Measurements from ENCODE around the gene APP.

APP gene

GRCh38 chr21:26067836-26068594 lies 102.6 kb downstream of the APP start:
- no peak overlapping the region for H3K4me3 Mint-ChIP-seq
- H3K27ac Mint-ChIP-seq: no peak overlapping the region
- CTCF ChIA-PET: interaction anchor here (0.7 kb wide), 1 partner anchor 171 kb away, joined by 3 read pairs; no protein-coding TSS in a partner anchor
- peaks cover 41% of the 10 kb centered on the region for H3K4me1 Mint-ChIP-seq
- H3K9me3 Mint-ChIP-seq: no peaks in the 10 kb centered on the region
- H3K27me3 Mint-ChIP-seq: no peaks in the 10 kb centered on the region
- no peak for DNase-seq
- no peaks in the 10 kb centered on the region for H3K36me3 Mint-ChIP-seq

DNA sequence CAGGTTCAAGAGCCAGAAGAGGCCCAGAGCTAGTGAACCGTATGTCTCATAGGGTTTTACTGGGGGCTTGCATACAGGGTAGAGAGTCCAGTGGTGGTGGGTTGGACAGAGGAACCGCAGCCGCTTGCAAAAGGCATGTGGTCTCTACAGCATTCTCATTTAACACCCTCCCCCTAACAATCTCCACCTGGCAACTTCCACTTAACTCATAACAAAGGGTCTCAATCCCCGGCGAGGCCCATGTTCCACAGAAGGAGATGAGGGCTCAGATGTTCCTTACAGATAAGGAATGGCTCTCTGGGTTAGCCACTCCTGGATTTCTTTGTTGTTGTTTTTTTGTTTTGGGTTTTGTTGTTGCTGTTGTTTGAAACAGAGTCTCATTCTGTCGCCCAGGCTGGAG lies 106.1 kb downstream of the APP start:
- Mint-ChIP-seq H3K27me3 (no peaks in the 10 kb centered on the region), H3K4me3 (no peak overlapping the region), H3K36me3 (no peaks in the 10 kb centered on the region), H3K4me1 (peaks cover 17% of the 10 kb centered on the region), H3K27ac (no peak overlapping the region), H3K9me3 (no peaks in the 10 kb centered on the region)
- CTCF ChIA-PET: no interaction called here
- no peak for DNase-seq

GRCh38 chr21:26061437-26061836 lies 109.1 kb downstream of the APP start:
- DNase-seq: no peak
- Mint-ChIP-seq H3K27me3 (no peaks in the 10 kb centered on the region), H3K4me1 (no peaks in the 10 kb centered on the region), H3K4me3 (no peak overlapping the region), H3K9me3 (no peaks in the 10 kb centered on the region), H3K36me3 (no peaks in the 10 kb centered on the region), H3K27ac (no peak overlapping the region)
- CTCF ChIA-PET: no interaction called here

GRCh38 chr21:26060335-26061115 lies 110.0 kb downstream of the APP start:
- no peaks in the 10 kb centered on the region for H3K27me3 Mint-ChIP-seq
- no peak overlapping the region for H3K27ac Mint-ChIP-seq
- DNase-seq: no peak
- no peaks in the 10 kb centered on the region for H3K4me1 Mint-ChIP-seq
- H3K9me3 Mint-ChIP-seq: no peaks in the 10 kb centered on the region
- CTCF ChIA-PET: no interaction called here
- no peaks in the 10 kb centered on the region for H3K36me3 Mint-ChIP-seq
- H3K4me3 Mint-ChIP-seq: no peak overlapping the region

- no peak for DNase-seq
- H3K27me3 Mint-ChIP-seq: no peaks in the 10 kb centered on the region
- no peak overlapping the region for H3K27ac Mint-ChIP-seq
- no peaks in the 10 kb centered on the region for H3K36me3 Mint-ChIP-seq
- H3K9me3 Mint-ChIP-seq: no peaks in the 10 kb centered on the region
- CTCF ChIA-PET: no interaction called here
- no peaks in the 10 kb centered on the region for H3K4me1 Mint-ChIP-seq
- no peak overlapping the region for H3K4me3 Mint-ChIP-seq
Measured at GRCh38 chr21:26057477-26058170, 112.9 kb downstream of the APP start.

DNA sequence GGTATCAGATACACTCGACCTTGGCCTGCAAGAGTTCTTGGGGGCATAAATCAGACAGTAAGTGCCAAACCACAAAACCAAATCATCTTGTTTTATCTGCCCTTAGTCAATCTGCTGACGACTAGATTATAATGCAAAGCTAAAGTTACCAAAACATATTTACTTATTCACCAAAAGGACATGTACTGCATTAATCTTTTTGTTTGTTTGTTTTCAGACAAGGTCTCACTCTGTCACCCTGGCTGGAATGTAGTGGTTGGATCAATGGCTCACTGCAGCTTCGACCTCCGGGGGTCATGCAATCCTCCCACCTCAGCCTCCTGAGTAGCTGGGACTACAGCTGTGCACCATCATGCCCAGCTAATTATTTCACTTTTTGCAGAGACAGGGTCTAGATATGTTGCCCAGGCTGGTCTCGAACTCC lies 114.7 kb downstream of the APP start:
- Mint-ChIP-seq H3K4me1 (no peaks in the 10 kb centered on the region), H3K27ac (no peak overlapping the region), H3K9me3 (no peaks in the 10 kb centered on the region), H3K36me3 (no peaks in the 10 kb centered on the region), H3K27me3 (no peaks in the 10 kb centered on the region), H3K4me3 (no peak overlapping the region)
- CTCF ChIA-PET: no interaction called here
- no peak for DNase-seq

GRCh38 chr21:26055010-26055409 lies 115.6 kb downstream of the APP start:
- no peaks in the 10 kb centered on the region for H3K9me3 Mint-ChIP-seq
- H3K4me3 Mint-ChIP-seq: no peak overlapping the region
- no peak for DNase-seq
- no peak overlapping the region for H3K27ac Mint-ChIP-seq
- CTCF ChIA-PET: no interaction called here
- H3K36me3 Mint-ChIP-seq: peaks cover 1% of the 10 kb centered on the region
- no peaks in the 10 kb centered on the region for H3K4me1 Mint-ChIP-seq
- H3K27me3 Mint-ChIP-seq: no peaks in the 10 kb centered on the region

DNA sequence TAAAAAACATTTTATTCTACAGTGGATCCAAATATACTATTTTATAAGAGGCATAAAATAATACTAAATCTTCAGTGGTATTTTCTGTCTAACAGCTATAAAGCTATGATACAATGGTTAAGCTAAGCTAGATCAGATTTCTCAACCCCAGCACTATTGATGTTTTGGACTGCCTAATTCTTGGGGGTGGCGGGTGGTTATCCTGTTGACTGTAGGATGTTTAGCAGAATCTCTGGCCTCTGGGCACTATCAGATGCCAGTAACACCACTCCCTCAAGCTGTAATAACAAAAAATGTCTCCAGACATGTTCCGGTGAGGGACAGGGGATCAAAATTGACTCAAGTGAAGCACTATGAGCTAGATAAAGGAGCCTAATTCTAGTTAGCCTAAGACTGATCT lies 118.5 kb downstream of the APP start:
- CTCF ChIA-PET: interaction anchor here (1.4 kb wide), 1 partner anchor 11 kb away, joined by 4 read pairs; no protein-coding TSS in a partner anchor
- no peaks in the 10 kb centered on the region for H3K9me3 Mint-ChIP-seq
- no peak for DNase-seq
- H3K36me3 Mint-ChIP-seq: peaks cover 8% of the 10 kb centered on the region
- no peak overlapping the region for H3K4me3 Mint-ChIP-seq
- H3K4me1 Mint-ChIP-seq: no peaks in the 10 kb centered on the region
- H3K27ac Mint-ChIP-seq: no peak overlapping the region
- H3K27me3 Mint-ChIP-seq: no peaks in the 10 kb centered on the region

- Mint-ChIP-seq H3K4me3 (no peak overlapping the region), H3K9me3 (no peaks in the 10 kb centered on the region), H3K4me1 (no peaks in the 10 kb centered on the region), H3K36me3 (peaks cover 8% of the 10 kb centered on the region), H3K27me3 (no peaks in the 10 kb centered on the region), H3K27ac (no peak overlapping the region)
- no peak for DNase-seq
- CTCF ChIA-PET: interaction anchor here (1.4 kb wide), 1 partner anchor 10 kb away, joined by 4 read pairs; no protein-coding TSS in a partner anchor
Measured at GRCh38 chr21:26050857-26051256, 119.7 kb downstream of the APP start.

DNA sequence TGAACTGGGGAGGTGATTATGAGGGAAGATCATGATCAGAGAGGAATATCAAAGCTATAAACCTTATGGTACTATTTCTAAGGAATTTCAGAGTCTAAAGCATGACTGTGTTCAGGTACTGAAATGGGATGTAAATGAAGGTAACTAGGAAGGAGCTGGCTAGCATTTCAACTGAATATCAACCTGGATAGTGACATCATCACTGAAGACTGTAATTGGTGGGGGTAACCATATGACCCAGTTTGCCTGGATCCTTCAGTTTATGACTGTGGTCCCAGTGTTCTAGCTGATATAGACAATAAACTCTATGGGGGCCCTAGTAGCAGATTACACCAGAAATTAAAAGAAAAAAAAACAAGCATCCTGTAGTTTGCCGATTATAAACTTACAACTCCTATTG lies 120.8 kb downstream of the APP start:
- CTCF ChIA-PET: interaction anchor here (0.6 kb wide), 1 partner anchor 34 kb away, joined by 3 read pairs; no protein-coding TSS in a partner anchor
- Mint-ChIP-seq H3K4me3 (no peak overlapping the region), H3K27me3 (no peaks in the 10 kb centered on the region), H3K36me3 (peaks cover 10% of the 10 kb centered on the region), H3K4me1 (no peaks in the 10 kb centered on the region), H3K9me3 (no peaks in the 10 kb centered on the region), H3K27ac (no peak overlapping the region)
- DNase-seq: no peak

- H3K27ac Mint-ChIP-seq: no peak overlapping the region
- H3K27me3 Mint-ChIP-seq: no peaks in the 10 kb centered on the region
- CTCF ChIA-PET: interaction anchor here (1.1 kb wide), 1 partner anchor 151 kb away, joined by 3 read pairs; no protein-coding TSS in a partner anchor
- no peaks in the 10 kb centered on the region for H3K9me3 Mint-ChIP-seq
- no peak for DNase-seq
- H3K4me3 Mint-ChIP-seq: no peak overlapping the region
- H3K36me3 Mint-ChIP-seq: peaks cover 10% of the 10 kb centered on the region
- no peaks in the 10 kb centered on the region for H3K4me1 Mint-ChIP-seq
Measured at GRCh38 chr21:26047279-26047967, 123.1 kb downstream of the APP start.

GRCh38 chr21:26043891-26044290 lies 126.7 kb downstream of the APP start:
- no peak overlapping the region for H3K27ac Mint-ChIP-seq
- no peaks in the 10 kb centered on the region for H3K27me3 Mint-ChIP-seq
- H3K9me3 Mint-ChIP-seq: no peaks in the 10 kb centered on the region
- DNase-seq: no peak
- H3K36me3 Mint-ChIP-seq: peaks cover 4% of the 10 kb centered on the region
- H3K4me1 Mint-ChIP-seq: no peaks in the 10 kb centered on the region
- CTCF ChIA-PET: no interaction called here
- no peak overlapping the region for H3K4me3 Mint-ChIP-seq

GRCh38 chr21:26042181-26042876 lies 128.2 kb downstream of the APP start:
- Mint-ChIP-seq H3K9me3 (no peaks in the 10 kb centered on the region), H3K36me3 (peaks cover 2% of the 10 kb centered on the region), H3K4me3 (no peak overlapping the region), H3K27me3 (no peaks in the 10 kb centered on the region), H3K27ac (no peak overlapping the region), H3K4me1 (no peaks in the 10 kb centered on the region)
- CTCF ChIA-PET: no interaction called here
- no peak for DNase-seq

All from activated naive CD4-positive, alpha-beta T cell treated with anti-CD3 and anti-CD28 coated beads, Interleukin-2, amount 10 ng/mL, durations not matched to agents 7 days and 5 days (primary cell).